ENCODE measurements around the gene TANK. TPM values are rescaled to one million over a fixed set of nuclear protein-coding genes. Genes with fewer than 3 reads are reported as not detected.
A peak's percentile ranks its signal among the peaks of the same experiment; 100 is the strongest.
"Not testable (repeated sequence)": the region's sequence is repeated elsewhere in the genome, so short reads cannot be mapped to it uniquely, and the experiment has no call there.

The TANK gene
- total RNA-seq, 2 experiments from 2014 or later, result 118 to 126 TPM

DNA sequence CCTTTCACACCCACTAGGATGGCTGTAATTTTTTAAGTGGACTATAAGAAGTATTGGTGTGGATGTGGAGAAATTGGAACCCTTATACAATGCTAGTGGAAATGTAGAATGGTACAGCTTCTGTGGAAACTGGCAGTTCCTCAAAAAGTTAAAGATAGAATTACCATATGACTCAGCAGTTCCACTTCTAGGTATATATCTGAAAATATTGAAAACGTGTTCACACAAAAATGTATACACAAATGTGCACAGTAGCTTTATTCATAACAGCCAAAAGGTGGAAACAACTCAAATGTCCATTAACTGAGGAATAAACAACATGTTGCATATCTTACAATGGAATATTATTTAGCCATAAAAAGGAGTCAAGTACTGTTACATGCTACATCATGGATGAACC is 17.7 kb downstream of the TANK start:
- Mint-ChIP-seq H3K27ac (no peak overlapping the region), H3K4me1 (peaks cover 26% of the 10 kb centered on the region), H3K9me3 (peaks cover 19% of the 10 kb centered on the region), H3K4me3 (no peak overlapping the region), H3K36me3 (ENCODE audit: low read depth) (peaks cover 92% of the 10 kb centered on the region), H3K27me3 (no peaks in the 10 kb centered on the region)
- POLR2A ChIA-PET, result interaction anchor here (0.8 to 1.1 kb wide), 2 partner anchors 9 to 73 kb away, joined by 3 to 4 read pairs; no protein-coding TSS in a partner anchor
- DNase-seq, result no peak
- CTCF ChIA-PET, result no interaction called here

DNA sequence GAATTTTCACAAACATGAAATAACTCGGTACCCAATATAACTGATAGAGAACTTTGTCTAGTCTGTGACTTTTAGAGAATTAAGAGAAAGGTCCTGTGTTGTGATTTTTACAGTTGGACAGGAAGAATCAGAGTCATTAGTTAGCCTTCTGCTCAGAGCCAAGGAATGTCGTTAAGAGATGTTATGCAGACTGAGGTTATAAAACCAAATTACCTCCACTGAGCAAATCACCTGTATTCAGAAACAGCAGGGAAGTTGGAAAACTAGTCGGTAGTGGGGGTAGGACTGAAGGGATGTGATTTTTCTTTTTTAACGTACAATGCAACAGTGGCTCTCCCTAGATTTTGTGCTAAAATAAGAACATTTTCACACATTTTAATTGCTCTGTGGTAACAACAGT is 18.5 kb downstream of the TANK start:
- H3K9me3 Mint-ChIP-seq, result peaks cover 16% of the 10 kb centered on the region
- no peaks in the 10 kb centered on the region for H3K27me3 Mint-ChIP-seq
- ChIA-PET POLR2A (no interaction called here), CTCF (no interaction called here)
- H3K4me1 Mint-ChIP-seq, result peaks cover 19% of the 10 kb centered on the region
- peaks cover 87% of the 10 kb centered on the region for H3K36me3 Mint-ChIP-seq (ENCODE audit: low read depth)
- no peak overlapping the region for H3K4me3 Mint-ChIP-seq
- no peak overlapping the region for H3K27ac Mint-ChIP-seq
- DNase-seq, result no peak

DNA sequence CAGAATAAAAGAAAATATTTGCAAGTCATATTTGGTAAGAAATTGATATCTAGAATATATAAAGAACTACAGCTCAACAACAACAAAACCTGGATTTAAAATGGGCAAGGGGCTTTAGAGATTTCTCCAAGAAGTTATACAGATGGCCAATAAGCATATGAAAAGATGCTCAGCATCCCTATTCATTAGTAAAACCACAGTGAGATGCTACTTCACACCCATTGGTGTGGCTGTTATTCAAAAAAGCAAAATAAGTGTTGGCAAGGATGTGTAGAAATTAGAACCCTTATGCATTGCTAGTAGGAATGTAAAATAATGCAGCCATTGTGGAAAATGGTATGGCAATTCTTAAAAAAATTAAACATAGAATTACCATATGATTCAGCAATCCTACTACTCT is 29.8 kb downstream of the TANK start:
- H3K27ac Mint-ChIP-seq, result no peak overlapping the region
- H3K9me3 Mint-ChIP-seq, result no peaks in the 10 kb centered on the region
- no peaks in the 10 kb centered on the region for H3K27me3 Mint-ChIP-seq
- peaks cover 91% of the 10 kb centered on the region for H3K36me3 Mint-ChIP-seq (ENCODE audit: low read depth)
- ChIA-PET POLR2A (no interaction called here), CTCF (no interaction called here)
- H3K4me1 Mint-ChIP-seq, result peaks cover 27% of the 10 kb centered on the region
- no peak for DNase-seq
- H3K4me3 Mint-ChIP-seq, result no peak overlapping the region

DNA sequence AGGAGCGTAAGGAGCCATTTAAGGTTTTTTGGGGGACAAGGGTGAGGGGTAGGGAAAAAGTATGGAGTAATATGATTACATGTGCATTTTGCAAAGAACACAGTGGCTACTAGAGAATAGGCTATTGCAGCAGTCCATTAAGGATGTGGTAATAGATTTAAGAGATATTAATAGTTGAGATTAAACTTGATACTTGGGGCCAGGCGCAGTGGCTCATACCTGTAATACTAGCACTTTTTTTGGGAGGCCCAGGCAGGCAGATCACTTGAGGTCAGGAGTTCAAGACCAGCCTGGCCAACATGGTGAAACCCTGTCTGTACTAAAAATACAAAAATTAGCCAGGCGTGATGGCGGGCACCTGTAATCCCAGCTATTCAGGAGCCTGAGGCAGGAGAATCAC is 35.4 kb downstream of the TANK start:
- H3K4me3 Mint-ChIP-seq, H3K9me3 Mint-ChIP-seq, H3K27ac Mint-ChIP-seq, H3K27me3 Mint-ChIP-seq, CTCF ChIA-PET, DNase-seq: not testable (repeated sequence)
- Mint-ChIP-seq H3K4me1 (peaks cover 42% of the 10 kb centered on the region), H3K36me3 (ENCODE audit: low read depth) (peaks cover 85% of the 10 kb centered on the region)
- POLR2A ChIA-PET, result interaction anchor here (1.0 to 1.3 kb wide), 2 partner anchors 112 to 113 kb away, joined by 3 to 6 read pairs; partner anchors contain the start of gene PSMD14

DNA sequence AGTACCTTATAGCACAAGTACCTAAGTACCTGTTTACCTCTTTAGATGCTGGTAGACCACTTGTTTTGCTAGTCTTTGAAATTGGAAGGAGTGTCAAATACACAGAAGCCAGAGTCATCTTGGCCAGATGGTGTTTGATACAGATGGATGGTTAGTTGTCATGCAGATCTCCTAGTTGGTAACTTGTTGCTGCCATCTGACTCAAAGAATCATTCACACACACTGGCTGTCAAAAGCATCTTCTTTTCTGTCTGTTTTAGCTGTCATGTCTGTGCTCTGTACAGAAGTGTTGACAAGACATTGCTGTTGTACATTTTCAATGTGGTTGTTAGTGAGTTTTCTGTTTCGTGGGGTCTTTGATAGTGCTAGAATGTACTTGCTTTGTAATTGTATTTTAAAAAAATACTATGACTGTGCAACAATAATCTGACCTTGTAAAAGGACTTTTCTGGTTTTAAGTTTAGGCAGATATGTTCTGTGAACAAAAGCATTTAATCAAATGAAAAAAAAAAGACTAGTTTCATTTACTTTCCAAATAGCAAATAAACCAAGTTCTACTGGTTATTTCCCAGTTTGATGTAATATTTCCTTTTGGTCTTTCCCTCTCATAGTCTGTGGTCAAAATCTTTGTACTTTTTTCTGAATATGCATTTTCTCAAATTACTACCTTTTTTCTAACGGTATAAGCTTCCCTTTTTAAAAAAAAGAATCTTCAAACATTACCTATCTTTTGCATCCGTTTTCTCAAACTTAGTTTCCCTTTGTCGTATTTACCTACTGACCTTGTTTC is 39.9 kb downstream of the TANK start:
- POLR2A ChIA-PET, result no interaction called here
- no peaks in the 10 kb centered on the region for H3K27me3 Mint-ChIP-seq
- H3K4me1 Mint-ChIP-seq, result peaks cover 37% of the 10 kb centered on the region
- peak overlapping the region; percentile 77 for H3K27ac Mint-ChIP-seq
- H3K36me3 Mint-ChIP-seq (ENCODE audit: low read depth), result peaks cover 60% of the 10 kb centered on the region
- peak overlapping the region; percentile 59 for H3K4me3 Mint-ChIP-seq
- DNase-seq, result no peak
- H3K9me3 Mint-ChIP-seq, result no peaks in the 10 kb centered on the region
- CTCF ChIA-PET, result no interaction called here

DNA sequence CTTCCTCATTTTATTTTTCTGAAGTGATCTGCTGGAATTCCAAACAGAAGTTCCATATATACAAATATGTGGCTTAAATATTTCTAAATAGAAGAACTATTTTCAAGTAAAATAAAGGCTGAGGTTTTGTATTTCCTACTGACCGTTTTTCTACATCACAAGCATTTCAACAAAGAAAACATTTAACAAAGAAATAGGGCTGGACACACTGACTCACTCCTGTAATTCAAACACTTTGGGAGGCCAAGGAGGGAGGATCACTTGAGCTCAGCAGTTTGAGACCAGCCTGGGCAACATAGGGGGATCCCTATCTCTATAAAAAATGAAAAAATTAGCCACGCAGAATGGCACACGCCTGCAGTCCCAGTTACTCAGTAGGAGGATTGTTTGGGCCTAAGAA is 44.6 kb downstream of the TANK start:
- Mint-ChIP-seq H3K4me3 (no peak overlapping the region), H3K27ac (no peak overlapping the region)
- POLR2A ChIA-PET, result no interaction called here

DNA sequence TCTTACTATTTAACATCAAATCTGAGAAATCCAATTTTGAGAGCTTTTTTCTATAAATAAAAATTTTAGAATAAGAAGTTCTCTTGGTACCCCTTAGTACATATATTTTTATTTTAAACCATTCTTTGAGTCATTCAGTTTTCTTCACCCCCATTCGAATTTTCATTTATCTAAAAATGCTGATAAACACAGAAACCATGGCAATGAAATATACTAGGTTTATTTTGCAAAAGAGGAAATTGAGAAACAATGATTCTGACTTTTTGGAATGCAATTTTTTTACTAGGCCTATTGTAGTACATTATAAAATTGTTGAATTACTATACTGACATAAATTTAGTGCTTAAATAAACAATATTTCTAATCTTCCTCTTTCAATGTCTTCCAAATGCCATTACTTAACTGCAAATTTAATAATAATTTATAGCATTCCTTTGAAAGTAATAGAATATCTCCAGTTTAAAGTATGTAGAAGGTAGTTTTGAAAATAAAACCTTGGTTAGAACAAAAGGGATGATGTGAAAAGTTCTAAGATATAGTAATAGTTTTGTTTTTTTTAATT is 46.3 kb downstream of the TANK start:
- DNase-seq, result no peak
- Mint-ChIP-seq H3K4me3 (no peak overlapping the region), H3K27ac (no peak overlapping the region), H3K36me3 (ENCODE audit: low read depth) (peaks cover 52% of the 10 kb centered on the region), H3K9me3 (no peaks in the 10 kb centered on the region), H3K4me1 (peaks cover 14% of the 10 kb centered on the region), H3K27me3 (no peaks in the 10 kb centered on the region)
- ChIA-PET CTCF (no interaction called here), POLR2A (no interaction called here)

More for the DNA sequence above, 44.6 kb downstream of the TANK start:
- Mint-ChIP-seq H3K4me1 (peaks cover 28% of the 10 kb centered on the region), H3K36me3 (ENCODE audit: low read depth) (peaks cover 44% of the 10 kb centered on the region), H3K9me3 (no peaks in the 10 kb centered on the region), H3K27me3 (no peaks in the 10 kb centered on the region)
- no peak for DNase-seq
- CTCF ChIA-PET, result no interaction called here

DNA sequence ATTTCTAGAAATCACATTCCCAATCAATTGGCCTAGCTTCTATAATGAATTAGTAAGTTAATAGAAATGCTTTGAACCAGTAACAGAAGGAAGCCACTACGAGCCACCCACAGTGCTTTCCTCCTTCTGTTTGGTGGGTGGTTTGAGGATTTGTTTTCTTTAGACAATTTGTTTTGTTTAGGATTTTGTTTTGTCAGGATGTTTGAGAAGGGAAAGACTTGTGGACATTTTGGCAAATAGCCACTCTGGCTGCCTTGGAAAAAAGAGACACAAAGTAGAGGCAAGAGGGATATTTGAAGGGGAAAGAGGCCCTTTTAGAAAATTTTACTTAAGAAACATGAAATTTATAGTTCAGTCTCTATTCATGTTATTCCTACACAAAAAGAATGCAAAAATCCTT is 47.7 kb downstream of the TANK start:
- Mint-ChIP-seq H3K4me1 (peaks cover 12% of the 10 kb centered on the region), H3K4me3 (no peak overlapping the region), H3K27me3 (no peaks in the 10 kb centered on the region), H3K9me3 (no peaks in the 10 kb centered on the region), H3K27ac (no peak overlapping the region), H3K36me3 (ENCODE audit: low read depth) (peaks cover 59% of the 10 kb centered on the region)
- POLR2A ChIA-PET, result no interaction called here
- CTCF ChIA-PET, result interaction anchor here (0.9 kb wide), 1 partner anchor 61 kb away, joined by 3 read pairs; no protein-coding TSS in a partner anchor
- DNase-seq, result no peak

DNA sequence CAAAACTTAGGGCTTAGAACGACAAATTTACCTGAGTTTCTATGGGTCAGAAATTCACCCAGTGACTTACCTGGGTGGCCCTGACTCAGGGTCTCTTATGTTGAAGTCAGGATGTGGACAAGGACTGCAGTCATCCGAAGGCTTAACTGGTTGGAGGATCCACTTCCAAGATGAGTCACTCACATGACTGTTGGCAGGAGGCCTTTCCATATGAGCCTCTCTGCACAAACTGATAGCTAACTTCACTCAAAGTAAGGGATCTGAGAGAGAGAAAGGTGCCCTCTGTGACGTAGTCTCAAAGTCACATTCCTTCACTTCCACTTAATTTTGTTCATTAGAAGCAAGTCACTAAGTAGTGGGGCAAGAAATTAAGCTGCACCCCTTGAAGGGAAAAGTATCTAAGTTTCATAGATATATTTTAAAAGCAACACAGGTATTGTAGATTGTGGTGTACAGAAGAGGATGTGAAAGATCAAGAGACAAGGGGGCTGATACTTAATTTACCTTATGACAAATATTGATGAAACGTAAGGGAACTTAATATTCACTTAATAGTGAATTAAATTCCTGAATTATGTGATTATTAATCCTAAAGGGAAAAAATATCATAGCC is 48.4 kb downstream of the TANK start:
- no peak overlapping the region for H3K27ac Mint-ChIP-seq
- no peaks in the 10 kb centered on the region for H3K9me3 Mint-ChIP-seq
- no peak for DNase-seq
- POLR2A ChIA-PET, result no interaction called here
- H3K27me3 Mint-ChIP-seq, result no peaks in the 10 kb centered on the region
- peaks cover 63% of the 10 kb centered on the region for H3K36me3 Mint-ChIP-seq (ENCODE audit: low read depth)
- H3K4me1 Mint-ChIP-seq, result peaks cover 10% of the 10 kb centered on the region
- CTCF ChIA-PET, result no interaction called here
- no peak overlapping the region for H3K4me3 Mint-ChIP-seq

DNA sequence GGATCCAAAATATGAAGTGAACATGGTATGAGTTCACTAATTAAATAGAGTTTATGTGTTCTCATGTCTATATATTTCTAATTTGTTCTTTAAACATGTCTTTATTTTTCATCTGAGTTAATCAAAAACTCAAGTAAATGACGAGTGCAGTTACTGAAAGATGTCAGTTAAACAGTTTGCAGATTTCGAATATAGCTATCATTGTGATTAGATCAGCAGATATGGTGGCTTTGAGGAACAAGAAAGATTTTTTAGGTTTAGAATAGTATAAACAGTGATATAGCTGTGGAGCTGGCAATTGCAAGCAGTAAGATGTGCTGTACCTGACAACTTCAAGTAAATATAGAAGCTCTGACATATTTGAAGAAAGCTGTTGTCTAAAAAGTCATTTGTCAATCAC is 49.7 kb downstream of the TANK start:
- CTCF ChIA-PET, result no interaction called here
- H3K36me3 Mint-ChIP-seq (ENCODE audit: low read depth), result peaks cover 62% of the 10 kb centered on the region
- peaks cover 14% of the 10 kb centered on the region for H3K4me1 Mint-ChIP-seq
- no peaks in the 10 kb centered on the region for H3K9me3 Mint-ChIP-seq
- H3K27ac Mint-ChIP-seq, result no peak overlapping the region
- H3K27me3 Mint-ChIP-seq, result no peaks in the 10 kb centered on the region
- no peak for DNase-seq
- no peak overlapping the region for H3K4me3 Mint-ChIP-seq
- POLR2A ChIA-PET, result no interaction called here

DNA sequence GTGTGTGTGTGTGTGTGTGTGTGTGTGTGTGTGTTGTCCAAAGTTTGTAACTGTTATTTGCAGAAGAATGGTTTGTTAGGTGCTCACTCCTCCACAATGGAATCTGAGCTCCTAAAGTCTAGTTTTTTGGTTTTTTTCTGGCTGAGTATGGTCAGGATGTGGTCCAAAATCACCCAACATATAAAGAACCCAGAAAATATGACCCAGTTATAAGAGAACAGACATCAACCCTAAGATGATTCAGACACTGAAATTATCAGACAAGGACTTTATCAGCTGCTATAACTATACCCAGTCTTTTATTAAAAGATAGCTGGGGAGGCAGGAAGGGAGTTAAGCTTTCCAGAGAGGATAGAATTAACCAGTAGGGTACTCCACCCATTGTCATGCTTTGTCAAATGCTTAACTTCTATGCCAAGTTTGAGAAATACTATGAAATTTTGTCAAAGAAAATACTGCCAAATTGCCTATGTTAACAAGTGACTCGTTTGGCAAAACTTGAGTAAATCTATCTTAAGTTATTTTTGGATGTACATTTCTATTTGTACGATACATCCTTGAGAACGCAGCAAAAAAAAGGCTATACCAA is 57.5 kb downstream of the TANK start:
- ChIA-PET POLR2A (interaction anchor here (0.6 to 0.8 kb wide), 3 partner anchors 82 to 796 kb away, joined by 3 to 5 read pairs (median 3); no protein-coding TSS in a partner anchor), CTCF (interaction anchor here (0.9 to 2.4 kb wide), 2 partner anchors 13 to 81 kb away, joined by 3 to 9 read pairs; no protein-coding TSS in a partner anchor)
- no peak overlapping the region for H3K4me3 Mint-ChIP-seq
- DNase-seq, result no peak
- H3K27me3 Mint-ChIP-seq, result no peaks in the 10 kb centered on the region
- H3K9me3 Mint-ChIP-seq, result no peaks in the 10 kb centered on the region
- peaks cover 32% of the 10 kb centered on the region for H3K4me1 Mint-ChIP-seq
- peaks cover 55% of the 10 kb centered on the region for H3K36me3 Mint-ChIP-seq (ENCODE audit: low read depth)
- H3K27ac Mint-ChIP-seq, result no peak overlapping the region

DNA sequence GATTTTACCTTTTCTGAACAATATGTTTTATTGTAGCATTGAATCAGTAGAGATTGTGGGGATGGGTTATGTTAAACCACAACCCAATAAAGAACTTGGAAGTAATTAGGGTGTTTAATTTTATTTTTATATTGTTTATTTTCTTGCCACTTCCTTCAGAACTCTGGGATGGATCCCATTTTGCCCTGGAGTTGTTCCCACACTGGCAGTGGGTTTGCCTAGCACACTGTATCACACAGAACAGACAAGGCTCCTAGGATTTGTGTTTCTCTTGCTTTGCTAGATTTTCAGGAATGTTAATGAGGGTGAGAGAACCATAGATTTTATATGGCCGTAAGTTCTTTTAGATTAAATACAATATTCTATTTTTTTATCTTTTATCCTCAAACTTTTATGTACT is 59.0 kb downstream of the TANK start:
- no peaks in the 10 kb centered on the region for H3K9me3 Mint-ChIP-seq
- H3K27me3 Mint-ChIP-seq, result no peaks in the 10 kb centered on the region
- H3K4me1 Mint-ChIP-seq, result peaks cover 35% of the 10 kb centered on the region
- ChIA-PET POLR2A (no interaction called here), CTCF (no interaction called here)
- H3K27ac Mint-ChIP-seq, result no peak overlapping the region
- H3K36me3 Mint-ChIP-seq (ENCODE audit: low read depth), result peaks cover 48% of the 10 kb centered on the region
- H3K4me3 Mint-ChIP-seq, result no peak overlapping the region
- no peak for DNase-seq

DNA sequence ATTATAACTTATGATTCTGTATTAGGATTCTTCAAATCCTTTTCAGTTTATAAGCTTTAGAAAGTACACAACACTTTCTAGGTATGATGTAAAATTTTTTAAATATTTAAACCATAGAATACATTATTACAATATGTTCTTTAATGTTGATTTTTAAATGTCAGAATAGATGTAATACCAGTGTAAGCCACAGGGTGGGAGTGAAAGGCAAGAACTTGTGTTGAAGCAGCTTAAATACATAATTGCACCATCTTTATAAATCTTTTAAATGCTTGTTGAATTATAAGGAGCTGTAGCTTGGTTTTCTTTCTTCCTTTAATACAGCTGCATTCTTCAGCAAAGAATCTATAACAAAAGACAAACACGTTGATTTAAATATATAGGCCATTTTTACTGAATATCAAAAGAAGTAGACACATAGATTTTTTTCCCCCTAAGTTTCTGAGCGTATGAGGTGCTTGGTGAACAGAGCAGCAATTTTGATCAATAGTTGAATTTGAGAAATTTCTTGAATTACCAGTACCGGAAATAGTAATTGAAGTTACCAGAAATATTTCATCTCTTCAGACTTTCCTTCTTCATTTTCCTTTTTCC is 63.0 kb downstream of the TANK start:
- Mint-ChIP-seq H3K27ac (no peak overlapping the region), H3K36me3 (ENCODE audit: low read depth) (peaks cover 49% of the 10 kb centered on the region), H3K9me3 (no peaks in the 10 kb centered on the region), H3K4me1 (peaks cover 5% of the 10 kb centered on the region), H3K4me3 (no peak overlapping the region), H3K27me3 (no peaks in the 10 kb centered on the region)
- no peak for DNase-seq
- ChIA-PET CTCF (interaction anchor here (0.6 to 3.0 kb wide), 18 partner anchors 10 to 159 kb away, joined by 3 to 26 read pairs (median 4); no protein-coding TSS in a partner anchor), POLR2A (interaction anchor here (0.7 to 1.5 kb wide), 3 partner anchors 10 to 85 kb away, joined by 4 to 7 read pairs (median 4); partner anchors contain the start of gene PSMD14)

All from activated CD4-positive, alpha-beta memory T cell treated with anti-CD3 and anti-CD28 coated beads, Interleukin-2, amount 10 ng/mL, durations not matched to agents 7 days and 5 days (primary cell).